Activated CD8-positive, alpha-beta memory T cell treated with anti-CD3 and anti-CD28 coated beads, Interleukin-2, amount 50 U/mL, for 1 hour (primary cell): ENCODE data around the gene SLC37A1.
"Not testable (repeated sequence)": the region's sequence is repeated elsewhere in the genome, so short reads cannot be mapped to it uniquely, and the experiment has no call there.

Experiments
- DNase-seq: peaks from one replicate; pipeline ENCODE4 v3.0.0-alpha.2; 2020; ENCODE audit errors: extremely low read depth

SLC37A1 gene

DNA sequence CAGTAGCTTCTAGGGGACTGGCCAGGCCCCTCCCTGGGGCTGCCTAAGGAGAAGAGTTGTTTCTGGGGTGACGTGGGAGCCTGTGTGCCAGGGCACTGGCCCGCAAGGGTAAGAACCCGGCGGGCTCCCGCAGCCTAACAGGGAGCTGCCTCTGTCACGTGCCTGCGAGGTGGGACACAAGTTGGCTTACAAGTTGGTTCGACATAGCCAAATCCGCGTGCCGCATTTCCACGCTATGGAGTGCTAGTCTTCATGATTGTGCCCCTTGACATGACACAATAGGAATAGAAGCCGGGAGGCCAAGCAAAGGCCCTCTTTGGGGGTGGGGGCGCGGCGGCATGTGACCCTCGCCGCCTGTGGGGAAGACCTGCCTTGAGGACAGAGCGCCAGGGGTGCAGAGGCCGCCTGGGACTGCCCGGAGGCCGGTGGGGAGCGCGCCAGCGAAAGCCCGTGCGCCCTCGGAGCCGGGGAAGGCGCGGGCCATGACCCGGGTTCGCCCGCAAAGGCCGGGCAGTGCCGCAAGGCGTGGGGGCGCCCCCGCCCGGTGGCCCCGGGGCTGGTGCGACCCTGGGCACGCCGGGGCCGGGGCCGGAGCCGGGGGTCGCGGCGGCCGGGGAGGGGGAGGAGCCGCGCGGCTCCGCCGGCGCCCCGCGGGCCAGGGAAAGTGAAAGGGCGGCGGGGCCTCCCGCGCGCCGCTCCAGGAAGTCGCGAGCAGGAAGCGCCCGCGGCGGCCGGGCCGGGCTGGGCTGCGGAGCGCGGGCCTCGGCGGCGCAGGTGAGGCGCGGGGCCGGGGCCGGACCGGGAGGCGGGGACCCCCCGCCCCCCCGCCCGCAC, at the start of gene SLC37A1:
Gene SLC37A1 (plus strand): TSS at position 702 of the 834 bp plus-strand sequence. CDS start 4,603 bp downstream, outside the sequence.
- DNase-seq, result no peak

GRCh38 chr21:42463861-42464515, 49.7 kb upstream of the SLC37A1 start:
- DNase-seq, result peak; percentile 67

- no peak for DNase-seq
These were observed 48.4 kb upstream of the SLC37A1 start for GRCh38 chr21:42465008-42465802.

GRCh38 chr21:42465803-42466127, 47.9 kb upstream of the SLC37A1 start:
- no peak for DNase-seq

DNA sequence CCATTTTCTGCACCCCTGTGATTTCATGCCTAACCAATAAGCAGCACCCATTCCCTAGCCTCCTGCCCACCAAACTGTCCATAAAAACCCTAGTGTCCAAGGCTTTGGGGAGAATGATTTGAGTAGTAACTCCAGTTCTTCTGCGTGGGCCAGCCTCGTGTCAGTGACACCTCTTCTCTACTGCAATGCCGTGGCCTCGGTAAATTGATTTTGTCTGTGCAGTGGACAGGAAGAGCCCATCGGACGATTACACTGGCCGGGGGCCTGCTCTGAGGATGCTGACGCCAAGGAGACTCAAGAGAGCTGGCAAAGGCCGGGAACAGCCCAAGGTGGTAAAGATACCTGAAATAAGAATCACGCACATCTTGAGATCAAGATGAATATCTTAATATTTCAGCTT, 47.0 kb upstream of the SLC37A1 start:
- DNase-seq, result no peak

- DNase-seq, result no peak
These were observed 46.3 kb upstream of the SLC37A1 start for GRCh38 chr21:42467140-42467983.

DNA sequence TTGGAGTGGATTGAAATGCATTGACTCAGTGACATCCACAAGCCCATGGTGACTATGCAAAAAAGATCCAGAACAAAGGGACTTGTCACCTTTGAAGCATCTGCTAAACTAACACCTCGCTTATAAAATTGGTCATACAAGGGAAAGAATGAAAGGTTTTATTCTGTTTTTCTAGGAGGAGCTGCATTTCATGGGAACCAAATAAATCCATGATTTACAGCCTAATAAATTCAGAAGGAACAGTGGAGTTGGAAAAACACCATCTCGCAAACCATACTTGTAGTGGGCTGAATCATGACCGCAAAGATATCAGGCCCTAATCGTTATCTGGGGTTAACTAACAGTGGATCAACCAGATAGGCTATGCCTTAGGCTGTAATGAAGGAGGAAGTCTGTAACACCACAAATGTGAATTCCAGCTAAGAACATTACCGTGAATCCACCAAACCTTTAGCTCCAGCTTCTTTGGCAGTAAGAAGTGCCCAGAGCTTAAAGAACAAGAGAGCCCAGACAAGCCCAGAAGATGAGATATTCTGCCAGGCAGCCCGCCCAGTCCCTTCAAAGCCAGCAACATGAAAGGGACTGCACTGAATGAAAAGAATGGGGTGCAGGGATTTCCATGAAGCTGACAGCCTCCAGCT, 45.0 kb upstream of the SLC37A1 start:
- no peak for DNase-seq

DNA sequence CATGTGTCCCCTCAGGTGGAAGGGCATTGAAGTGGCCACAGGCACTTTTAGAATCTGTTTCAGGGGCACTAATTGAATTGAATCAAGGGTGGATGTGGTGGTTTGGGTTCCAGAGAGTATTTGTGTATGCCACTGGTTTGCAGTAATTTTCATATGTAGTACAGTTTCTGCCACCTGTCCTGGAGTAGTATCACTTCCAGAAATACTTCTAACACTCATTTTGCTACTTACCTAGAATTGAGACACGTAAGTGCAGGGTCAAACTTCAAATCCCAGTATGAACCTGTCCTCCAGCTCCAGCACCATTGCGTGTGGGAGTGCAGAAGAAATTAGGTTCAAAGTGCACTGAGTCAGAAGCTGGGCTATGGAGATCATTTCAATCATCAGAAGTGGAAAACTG, 44.4 kb upstream of the SLC37A1 start:
- DNase-seq, result no peak

DNA sequence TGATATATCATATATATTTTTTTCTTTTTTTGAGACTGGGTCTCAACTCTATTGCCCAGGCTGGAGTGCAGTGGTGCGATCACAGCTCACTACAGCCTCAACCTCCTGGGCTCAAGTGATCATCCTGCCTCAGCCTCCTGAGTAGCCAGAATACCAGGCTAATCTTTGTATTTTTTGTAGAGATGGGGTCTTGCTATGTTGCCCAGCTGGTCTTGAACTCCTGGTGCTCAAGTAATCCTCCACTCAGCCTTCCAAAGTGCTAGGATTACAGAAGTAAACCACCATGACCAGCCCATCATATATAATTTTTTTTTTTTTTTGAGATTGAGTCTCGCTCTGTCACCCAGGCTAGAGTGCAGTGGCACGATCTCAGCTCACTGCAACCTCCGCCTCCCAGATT, 43.9 kb upstream of the SLC37A1 start:
- not testable (repeated sequence) for DNase-seq

- DNase-seq, result no peak
These were observed 42.4 kb upstream of the SLC37A1 start for GRCh38 chr21:42471206-42471605.

DNA sequence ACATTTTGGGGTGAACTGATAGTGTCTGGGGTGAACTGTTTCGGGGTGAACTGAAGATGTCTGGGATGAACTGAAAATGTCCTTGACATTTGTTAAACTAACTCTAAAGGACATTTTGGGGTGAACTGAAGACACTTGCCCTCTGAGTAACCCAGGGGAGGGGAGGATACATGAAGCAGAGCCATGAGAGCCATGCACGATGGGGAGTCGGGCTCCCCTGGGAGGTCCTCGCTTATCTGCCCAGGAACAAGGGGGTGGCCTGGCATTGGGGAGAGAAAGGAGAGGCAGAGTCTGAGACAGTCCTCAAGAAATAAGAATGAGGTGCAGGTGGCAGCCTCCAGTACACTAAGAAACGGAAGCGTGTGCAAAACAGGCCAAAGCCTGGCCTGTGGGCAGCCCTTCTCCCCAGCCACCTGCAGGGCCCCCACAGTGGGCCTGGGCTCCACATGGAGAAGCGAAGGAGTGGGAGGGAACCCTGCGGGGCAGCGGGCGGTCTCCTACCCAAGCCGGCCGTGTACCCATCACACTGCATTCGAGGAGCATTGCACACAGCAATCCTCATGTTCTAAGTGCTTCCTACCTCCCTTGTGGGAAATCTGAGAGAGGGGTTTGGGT, 41.8 kb upstream of the SLC37A1 start:
- no peak for DNase-seq

GRCh38 chr21:42472521-42472920, 41.1 kb upstream of the SLC37A1 start:
- no peak for DNase-seq

GRCh38 chr21:42473498-42474042, 40.1 kb upstream of the SLC37A1 start:
- DNase-seq, result no peak

GRCh38 chr21:42474043-42474831, 39.4 kb upstream of the SLC37A1 start:
- DNase-seq, result no peak

GRCh38 chr21:42475036-42475435, 38.6 kb upstream of the SLC37A1 start:
- DNase-seq, result no peak

- DNase-seq, result no peak
These were observed 37.9 kb upstream of the SLC37A1 start for GRCh38 chr21:42475526-42476387.

- no peak for DNase-seq
These were observed 37.0 kb upstream of the SLC37A1 start for GRCh38 chr21:42476388-42477331.
